CD4-positive, alpha-beta T cell treated with Interferon alpha-2 for 1 hour (primary cell): Measurements from ENCODE around the gene U2SURP.
"Not testable (repeated sequence)": the region's sequence is repeated elsewhere in the genome, so short reads cannot be mapped to it uniquely, and the experiment has no call there.

Source experiments
- DNase-seq, 2 donors: peaks; one replicate each; pipeline ENCODE4 v3.0.0-alpha.2; 2020 to 2022

U2SURP gene

GRCh38 chr3:143073983-143074382 lies 72.6 kb downstream of the U2SURP start:
- not testable (repeated sequence) for DNase-seq

DNA sequence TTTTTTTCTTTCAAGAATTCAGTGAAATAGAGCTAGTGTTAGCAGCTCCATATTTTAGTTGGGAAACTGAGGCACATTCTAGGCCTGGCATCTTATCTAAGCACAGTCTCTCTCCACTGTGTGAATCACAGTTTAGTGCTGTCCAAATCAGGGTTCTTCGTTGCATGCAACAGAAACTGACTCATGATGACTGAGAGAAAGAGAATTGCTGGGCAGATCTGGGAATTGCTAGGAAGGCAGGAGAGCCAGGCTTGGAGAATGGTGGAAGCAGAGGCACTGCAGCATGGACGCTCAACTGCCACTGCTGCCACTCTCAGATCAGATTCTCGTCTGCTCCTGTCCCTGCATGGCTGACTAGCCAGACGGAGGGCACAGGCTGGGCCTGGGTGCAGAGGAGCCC lies 77.5 kb downstream of the U2SURP start:
- DNase-seq, result no peak

- no peak for DNase-seq
Observed at GRCh38 chr3:143080196-143080595, 78.8 kb downstream of the U2SURP start.

- no peak for DNase-seq
Observed at GRCh38 chr3:143081365-143081764, 80.0 kb downstream of the U2SURP start.

DNA sequence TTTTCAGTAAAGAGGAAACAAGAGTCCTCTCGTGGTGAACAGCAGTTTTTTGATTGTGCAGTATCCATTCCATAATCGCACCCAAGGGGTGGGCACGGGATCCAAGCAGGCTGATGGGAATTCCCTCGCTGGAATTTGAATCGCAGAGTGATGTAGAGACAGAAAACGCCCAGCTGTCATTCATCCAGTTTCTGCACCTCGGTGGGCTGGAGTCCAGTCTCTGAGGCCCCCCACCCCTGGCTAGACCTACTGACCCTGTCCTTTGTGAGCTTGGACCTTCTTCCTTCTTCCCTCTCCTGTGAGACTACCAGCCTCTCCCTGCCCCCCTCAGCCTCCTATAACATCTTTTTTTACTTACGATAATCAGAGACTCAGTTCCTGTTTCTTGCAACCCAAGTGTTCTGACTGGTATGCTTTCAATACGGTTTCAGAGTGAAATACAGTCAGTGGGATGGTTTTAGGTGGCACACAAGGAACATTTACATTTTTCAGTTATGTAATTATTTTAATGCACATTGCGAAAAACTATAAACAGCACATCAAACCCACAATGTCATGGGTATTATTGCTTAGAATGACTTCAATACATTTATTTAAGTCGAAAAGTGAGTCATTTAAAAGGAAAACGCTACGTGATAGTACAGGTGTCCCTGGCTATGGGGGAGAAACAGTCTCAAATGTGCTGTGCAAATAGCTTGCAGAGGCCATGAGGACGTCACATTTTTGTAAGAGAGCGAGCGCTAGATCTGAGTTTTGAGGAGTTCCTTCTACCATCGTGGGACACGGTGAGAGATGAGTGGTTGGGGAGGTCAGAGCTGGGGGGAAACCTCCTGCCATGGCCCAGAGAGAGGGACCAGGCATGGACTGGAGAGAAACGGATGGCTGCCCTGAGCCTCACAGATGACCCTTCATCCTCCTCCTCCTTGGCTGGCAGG lies 80.7 kb downstream of the U2SURP start:
- peak in 1 of 2 donors; percentile 15 for DNase-seq

GRCh38 chr3:143083781-143084180 lies 82.4 kb downstream of the U2SURP start:
- no peak for DNase-seq

- DNase-seq, result peak; percentile 14 to 60
Observed at GRCh38 chr3:143084856-143085731, 83.7 kb downstream of the U2SURP start.

GRCh38 chr3:143088835-143089234 lies 87.5 kb downstream of the U2SURP start:
- no peak for DNase-seq

- DNase-seq, result no peak
Observed at GRCh38 chr3:143089965-143090364, 88.6 kb downstream of the U2SURP start.

- no peak for DNase-seq
Observed at GRCh38 chr3:143090486-143090885, 89.1 kb downstream of the U2SURP start.

DNA sequence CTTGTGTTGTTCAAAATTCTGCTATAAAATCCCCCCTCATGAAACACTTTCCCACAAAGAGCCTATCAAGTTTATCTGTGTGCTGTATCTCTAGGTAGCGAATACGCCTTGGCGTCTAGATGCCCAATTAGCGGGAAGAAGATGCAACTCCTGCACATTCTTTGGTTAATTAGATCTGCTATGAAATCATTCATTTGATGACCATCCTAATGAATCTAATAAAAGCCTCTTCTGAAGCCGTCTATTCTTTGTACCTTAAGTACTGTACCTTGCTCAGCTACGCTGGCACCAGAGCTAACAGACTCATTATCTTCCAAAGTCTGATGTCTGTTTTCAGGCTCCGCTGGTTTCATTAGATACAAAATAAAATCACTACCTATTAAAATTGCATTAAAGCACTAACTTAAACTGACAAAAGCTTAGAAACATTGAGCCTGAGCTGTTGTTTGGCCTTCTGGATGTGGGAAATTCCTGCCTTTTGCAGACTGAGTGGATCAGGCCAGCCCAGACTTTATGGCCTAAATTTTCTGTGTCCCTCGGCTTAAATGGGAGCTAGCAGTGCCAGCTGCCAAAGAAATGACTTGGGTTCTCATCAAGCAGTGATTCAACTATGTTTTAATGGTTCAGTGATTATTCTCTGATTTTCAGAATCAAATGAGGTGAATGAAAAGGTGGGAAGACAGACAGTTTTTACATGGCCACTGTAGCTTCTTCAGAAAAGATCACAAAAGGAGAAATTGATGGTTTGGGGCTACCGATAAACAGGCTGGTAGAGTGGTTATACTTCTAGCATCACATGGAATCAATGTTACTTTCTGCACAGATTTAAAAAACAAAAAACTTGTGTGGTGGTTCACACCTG lies 89.8 kb downstream of the U2SURP start:
- no peak for DNase-seq

DNA sequence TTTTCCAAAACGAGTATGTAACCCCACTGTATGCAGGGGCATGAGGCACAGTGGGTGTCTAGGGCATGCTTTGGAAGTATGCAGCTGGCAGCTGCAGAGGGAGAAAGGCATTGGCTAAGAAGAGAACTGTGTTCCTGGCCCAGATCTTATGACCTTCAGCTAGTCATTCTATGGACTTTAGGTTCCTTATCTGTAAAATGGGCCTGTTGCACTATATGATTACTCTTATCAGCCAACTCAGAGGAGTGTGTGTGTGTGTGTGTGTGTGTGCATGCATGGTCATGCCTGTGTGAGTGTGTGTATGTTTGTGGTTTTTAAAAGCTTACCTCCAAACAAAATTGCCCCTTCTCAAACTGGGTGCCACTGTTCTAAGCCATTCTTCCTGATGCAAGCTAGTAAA lies 90.8 kb downstream of the U2SURP start:
- DNase-seq, result no peak

GRCh38 chr3:143095813-143096212 lies 94.4 kb downstream of the U2SURP start:
- DNase-seq, result no peak

GRCh38 chr3:143098032-143098764 lies 96.8 kb downstream of the U2SURP start:
- DNase-seq, result no peak

- no peak for DNase-seq
Observed at GRCh38 chr3:143099210-143099609, 97.8 kb downstream of the U2SURP start.

DNA sequence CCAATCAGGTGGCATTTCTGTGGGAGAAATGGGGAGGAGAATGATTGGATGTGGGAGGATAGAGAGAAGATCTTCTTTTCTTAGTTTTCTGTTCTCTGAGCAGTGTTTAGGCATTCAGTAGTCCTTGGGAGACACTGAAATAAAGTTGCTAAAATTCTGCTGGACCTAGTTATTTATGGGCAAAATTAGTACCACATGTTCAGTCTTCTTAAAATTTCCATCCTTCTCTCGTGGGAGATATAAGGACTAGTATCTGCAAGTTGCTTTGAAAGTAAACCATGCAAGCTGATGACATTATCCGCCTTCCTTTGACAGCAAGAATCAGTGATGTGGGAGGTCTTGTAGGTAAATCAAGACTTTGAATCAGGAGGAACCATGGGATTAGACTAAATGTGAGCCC lies 98.3 kb downstream of the U2SURP start:
- no peak for DNase-seq

DNA sequence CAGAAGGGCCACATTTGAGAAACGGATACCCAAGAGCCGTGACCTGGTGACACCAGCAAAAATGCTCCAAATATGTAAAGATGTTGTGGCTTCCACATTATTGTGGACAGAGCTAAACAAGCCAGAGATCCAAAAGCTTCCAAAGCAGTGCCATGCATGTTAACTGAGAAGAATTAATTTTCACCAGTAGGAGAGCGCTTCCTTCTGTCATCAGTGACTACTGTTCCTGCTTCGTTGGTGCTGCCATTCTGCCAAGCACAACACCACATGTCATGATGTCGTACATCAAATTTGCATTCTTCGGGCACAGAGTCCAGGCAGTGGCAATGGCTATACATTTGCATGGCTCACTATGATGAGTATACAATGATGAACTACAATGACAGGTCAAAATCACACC lies 99.1 kb downstream of the U2SURP start:
- no peak for DNase-seq

GRCh38 chr3:143101792-143102381 lies 100.5 kb downstream of the U2SURP start:
- DNase-seq, result no peak

DNA sequence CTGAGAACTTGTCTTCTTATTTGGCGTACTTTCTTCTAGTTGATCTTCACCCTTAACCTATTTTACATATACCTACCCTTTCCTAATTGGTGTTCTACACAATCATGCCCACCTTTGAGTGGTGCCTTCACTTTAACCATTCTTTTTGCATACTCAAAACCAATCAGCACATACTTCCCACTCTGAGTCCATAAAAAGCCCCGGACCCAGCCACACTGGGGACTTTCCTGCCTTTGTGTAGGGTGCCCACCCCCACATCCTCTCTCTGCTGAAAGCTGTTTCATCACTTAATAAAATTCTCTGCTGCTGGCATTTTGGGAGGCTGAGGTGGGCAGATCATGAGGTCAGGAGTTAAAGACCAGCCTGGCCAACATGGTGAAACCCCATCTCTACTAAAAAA lies 102.3 kb downstream of the U2SURP start:
- no peak for DNase-seq

DNA sequence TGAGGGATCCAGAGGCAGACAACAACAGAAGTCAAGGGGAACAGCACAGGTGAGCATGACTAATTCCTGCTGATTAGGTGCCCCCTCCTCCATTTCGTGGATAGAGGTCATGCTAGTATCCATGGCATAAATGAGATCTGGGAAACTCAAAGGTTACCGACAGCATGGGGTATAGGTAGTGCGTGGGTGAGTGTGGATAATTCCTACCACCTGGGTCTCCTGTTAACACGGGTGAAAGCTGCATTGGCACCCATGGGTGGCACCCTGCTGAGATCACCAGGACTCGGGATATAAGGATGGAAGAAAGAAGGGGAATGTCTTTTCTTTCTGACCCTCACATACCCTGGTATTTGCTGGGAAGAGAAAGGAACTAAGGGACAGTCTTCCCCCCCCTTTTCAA lies 103.8 kb downstream of the U2SURP start:
- DNase-seq, result no peak

DNA sequence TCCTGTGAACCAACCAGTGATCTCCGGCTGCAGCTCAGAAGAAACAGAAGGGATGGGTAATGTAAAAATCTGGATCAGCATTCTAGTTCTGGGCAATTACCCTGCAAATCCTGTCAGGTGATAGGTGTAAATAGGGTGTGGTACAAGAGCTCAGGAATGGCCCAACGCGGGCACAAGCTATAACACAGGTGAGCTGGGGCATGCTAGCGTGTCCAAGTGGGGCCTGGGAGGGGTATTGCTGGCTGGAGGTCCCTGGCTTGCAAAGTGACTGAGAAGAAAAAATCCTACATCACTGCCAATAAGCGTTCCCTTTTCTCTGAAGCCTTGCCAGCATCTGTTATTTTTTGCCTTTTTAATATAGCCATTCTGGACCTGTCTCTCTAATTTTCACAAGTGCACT lies 108.5 kb downstream of the U2SURP start:
- DNase-seq, result no peak
